C4-2B (cell line): Measurements from ENCODE around the gene UNK.

ENCODE experiments used
- H3K27ac ChIP-seq: fragments of 450-650 bp; 2 replicates; pipeline ENCODE4 v1.5.1; 2017
- ZFX ChIP-seq: fragments of 450-650 bp; IDR thresholded peaks from 2 replicates; pipeline ENCODE4 v1.6.1; 2017
- TF ChIP-seq, protein P1 (sequence below): fragments of 450-650 bp; conservative IDR thresholded peaks from 2 replicates; pipeline ENCODE4 v1.5.1; 2017; ENCODE audit warnings: mild to moderate bottlenecking

Gene UNK

DNA sequence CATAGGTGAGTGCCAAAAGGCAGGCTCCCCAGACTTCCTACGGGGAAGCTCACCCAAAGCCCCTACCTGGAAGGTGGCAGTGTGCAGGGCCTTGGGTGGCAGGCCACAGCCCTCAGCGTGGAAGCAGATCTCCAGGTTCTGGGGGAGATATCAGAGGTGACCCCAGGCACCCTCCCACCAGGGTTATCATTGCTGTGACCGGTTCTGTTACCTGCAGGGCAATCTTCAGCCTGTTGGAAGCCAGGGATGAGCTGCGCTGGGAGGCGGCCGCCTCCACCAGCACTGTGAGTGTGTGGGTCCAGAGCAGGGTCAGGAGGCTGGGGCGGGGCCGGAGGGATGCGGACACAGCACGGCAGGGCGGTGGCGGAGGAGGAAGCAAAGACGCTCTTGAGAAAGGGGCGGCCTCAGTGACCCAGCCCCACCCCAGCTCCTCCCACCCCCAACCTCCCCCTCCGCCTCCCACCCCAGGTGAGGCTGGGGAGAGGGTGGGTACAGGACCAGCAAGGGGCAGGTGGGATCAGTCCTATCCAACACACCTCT lies 46.5 kb downstream of the UNK start:
- TF ChIP-seq, protein P1, sequence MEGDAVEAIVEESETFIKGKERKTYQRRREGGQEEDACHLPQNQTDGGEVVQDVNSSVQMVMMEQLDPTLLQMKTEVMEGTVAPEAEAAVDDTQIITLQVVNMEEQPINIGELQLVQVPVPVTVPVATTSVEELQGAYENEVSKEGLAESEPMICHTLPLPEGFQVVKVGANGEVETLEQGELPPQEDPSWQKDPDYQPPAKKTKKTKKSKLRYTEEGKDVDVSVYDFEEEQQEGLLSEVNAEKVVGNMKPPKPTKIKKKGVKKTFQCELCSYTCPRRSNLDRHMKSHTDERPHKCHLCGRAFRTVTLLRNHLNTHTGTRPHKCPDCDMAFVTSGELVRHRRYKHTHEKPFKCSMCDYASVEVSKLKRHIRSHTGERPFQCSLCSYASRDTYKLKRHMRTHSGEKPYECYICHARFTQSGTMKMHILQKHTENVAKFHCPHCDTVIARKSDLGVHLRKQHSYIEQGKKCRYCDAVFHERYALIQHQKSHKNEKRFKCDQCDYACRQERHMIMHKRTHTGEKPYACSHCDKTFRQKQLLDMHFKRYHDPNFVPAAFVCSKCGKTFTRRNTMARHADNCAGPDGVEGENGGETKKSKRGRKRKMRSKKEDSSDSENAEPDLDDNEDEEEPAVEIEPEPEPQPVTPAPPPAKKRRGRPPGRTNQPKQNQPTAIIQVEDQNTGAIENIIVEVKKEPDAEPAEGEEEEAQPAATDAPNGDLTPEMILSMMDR, result no peak
- TF ChIP-seq ZFX, result no peak
- no peak overlapping the region for H3K27ac ChIP-seq

DNA sequence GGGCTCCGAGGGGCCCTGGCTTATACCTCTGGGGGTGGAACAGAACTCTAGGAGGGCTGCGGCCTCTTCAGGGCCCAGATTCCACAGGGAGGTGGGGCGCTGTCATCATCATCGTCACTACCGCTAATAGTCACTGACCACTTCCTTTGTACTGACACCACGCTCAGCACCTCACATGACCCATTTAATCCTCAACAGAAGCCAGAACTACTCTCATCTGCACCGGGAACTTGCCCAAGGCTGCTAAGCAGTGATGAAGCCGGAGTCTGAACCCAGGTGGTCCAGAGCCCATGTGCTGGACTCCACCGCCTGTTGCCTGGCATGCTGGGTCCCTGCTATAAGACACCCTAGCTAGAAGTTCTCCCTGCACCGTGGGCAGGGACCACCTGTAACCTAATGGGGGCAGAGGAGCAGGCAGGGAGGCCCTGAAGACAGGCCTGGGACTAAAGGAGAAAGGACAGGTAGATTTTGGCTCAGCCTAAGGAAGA lies 47.6 kb downstream of the UNK start:
- H3K27ac ChIP-seq, result no peak overlapping the region
- TF ChIP-seq, protein P1, result no peak
- no peak for TF ChIP-seq ZFX

DNA sequence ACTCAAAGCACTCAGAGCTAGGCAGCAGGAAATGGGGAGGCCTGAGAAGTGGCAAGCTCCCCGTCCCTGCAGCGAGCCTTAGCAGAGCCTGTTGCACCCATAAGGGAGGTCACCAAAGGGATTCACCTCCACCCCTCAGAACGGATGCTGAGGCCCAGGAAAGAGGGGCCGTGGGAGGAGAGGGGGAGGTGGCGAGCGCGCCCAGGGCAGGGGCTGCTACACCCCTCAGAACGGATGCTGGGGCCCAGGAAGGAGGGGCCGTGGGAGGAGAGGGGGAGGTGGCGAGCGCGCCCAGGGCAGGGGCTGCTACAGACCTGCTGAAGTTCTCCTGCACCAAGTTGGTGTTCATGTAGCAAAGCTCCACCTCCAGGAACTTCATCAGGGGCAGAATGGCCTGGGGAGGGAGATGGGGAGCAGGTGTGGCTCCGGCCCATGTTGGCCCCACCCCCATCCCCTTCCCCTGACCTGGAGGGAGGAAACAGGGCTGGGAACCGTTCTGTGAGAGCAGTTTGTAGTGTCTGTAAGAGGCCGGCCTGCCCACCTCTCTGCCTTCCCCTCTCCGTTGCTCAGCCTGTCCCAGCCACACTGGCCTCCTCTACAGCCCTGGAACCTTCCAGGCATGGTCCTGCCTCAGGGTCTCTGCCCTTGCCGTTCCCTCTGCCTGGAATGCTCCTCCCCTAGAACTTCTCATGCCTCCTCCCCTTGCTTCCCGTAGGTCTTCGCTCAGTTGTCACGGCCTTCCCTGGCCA lies 48.2 kb downstream of the UNK start:
- no peak overlapping the region for H3K27ac ChIP-seq
- TF ChIP-seq, protein P1, result no peak
- no peak for TF ChIP-seq ZFX

DNA sequence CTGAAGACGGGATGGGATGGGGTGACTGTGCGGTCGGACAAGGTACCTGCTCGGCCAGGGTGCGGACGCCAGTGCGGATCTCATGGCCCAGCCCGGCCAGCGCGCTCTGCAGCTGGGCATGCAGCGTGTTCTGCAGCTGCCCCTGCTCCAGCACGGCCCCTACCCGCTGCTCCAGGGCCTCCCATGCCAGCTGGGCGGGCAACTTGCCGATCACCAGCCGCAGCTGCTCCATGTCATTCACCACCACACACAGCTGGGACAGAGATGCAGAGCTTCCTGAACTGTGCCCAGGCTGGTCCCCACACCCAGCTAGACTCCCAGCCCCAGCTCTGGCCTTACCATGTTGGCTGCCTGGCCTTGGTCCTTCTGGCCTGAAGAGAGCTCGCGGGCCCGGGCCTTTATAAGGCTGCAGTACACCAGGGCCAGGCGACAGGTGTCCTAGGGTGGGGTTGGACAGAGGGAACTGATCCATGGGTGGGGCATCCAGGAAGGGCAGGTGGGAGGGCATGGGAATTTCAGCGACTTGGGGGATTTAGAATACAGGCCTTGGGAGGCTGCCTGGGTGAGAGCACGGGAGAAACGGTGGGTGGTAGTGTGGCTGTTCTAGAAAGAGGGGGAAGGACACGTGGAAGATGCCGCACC lies 49.8 kb downstream of the UNK start:
- H3K27ac ChIP-seq, result no peak overlapping the region
- TF ChIP-seq ZFX, result no peak
- TF ChIP-seq, protein P1, result no peak

DNA sequence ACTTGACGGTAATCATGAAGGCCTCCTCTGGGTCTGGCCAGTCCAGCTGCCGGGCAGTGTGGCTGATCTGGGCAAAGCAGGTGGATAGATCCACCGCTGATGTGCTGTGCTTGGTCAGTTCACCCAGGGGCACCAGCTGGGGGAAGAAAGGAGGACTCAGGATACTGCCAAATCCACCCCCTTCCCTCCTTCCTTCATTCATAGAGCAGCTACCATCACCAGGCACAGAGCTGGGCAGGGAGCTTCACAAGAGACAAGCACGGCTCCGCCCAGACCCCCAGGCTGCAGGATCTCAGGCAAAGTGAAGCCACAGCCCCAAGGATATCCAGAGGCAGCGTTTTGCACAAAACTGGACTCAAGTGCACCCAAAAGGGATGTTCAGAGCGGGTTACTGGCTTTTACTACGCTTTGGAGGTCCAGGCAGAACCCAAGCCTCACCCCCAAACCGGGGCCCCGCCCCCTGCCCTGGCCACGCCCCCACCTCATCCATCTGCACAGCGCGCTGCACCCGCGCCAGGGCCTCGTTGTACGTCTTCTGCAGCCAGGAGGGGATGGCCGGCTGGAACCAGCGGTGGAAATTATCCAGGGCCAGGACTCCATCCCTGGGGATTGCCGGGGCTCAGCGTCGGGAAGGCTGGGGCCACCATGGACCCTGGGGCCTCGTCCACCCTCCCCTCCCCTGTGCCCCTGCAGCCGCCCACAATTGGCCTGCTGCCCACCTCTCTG lies 50.5 kb downstream of the UNK start:
- no peak for TF ChIP-seq ZFX
- TF ChIP-seq, protein P1, result no peak
- H3K27ac ChIP-seq, result no peak overlapping the region

DNA sequence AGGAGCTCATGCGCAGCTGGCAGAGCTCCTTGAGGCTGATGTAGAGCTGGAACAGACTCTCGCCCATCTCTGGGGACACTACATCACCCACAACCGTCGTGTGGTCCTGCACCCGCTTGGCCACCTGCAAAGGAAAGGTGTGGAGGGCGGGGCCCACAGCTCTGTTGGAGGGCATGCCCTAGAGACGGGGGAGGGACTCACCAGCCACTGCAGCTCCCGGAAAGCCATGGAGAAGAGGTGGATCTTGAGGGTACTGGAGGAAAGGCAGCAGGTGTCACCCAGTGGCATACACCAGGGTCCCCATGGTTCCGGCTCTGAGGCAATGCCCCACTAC lies 51.0 kb downstream of the UNK start:
- H3K27ac ChIP-seq, result no peak overlapping the region
- no peak for TF ChIP-seq ZFX
- TF ChIP-seq, protein P1, result no peak

DNA sequence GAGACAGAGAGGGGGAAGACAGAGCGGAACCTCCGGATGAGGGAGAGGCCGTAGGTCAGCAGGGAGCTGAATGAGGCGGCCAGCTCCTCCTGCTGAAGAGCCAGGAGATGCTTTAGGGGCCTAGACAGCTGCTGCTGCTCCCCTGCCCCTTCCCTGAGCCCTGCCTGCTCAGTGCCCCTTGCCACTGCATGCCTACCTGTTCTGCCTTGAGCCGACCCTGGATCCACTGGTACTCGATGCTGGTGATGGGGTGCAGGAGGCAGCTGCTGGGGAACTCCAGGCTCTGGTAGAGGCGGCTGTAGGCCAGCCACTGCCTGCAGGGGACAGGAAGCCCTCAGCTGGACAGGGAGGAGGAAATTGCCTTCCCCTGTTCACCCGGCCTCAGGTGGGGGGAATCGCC lies 52.0 kb downstream of the UNK start:
- TF ChIP-seq, protein P1, result no peak
- no peak for TF ChIP-seq ZFX
- H3K27ac ChIP-seq, result no peak overlapping the region
